ENCODE measurements around the gene PAX8. TPM values are rescaled to one million over a fixed set of nuclear protein-coding genes. Genes with fewer than 3 reads are reported as not detected.
"Not testable (repeated sequence)": the region's sequence is repeated elsewhere in the genome, so short reads cannot be mapped to it uniquely, and the experiment has no call there.

Gene PAX8
- polyA plus RNA-seq (ENCODE audit: insufficient read length in 3 of 3): 100 to 1,000 TPM; 213 to 241 (median 227) TPM

- DNase-seq (ENCODE audit: low read depth in 3 of 3, low spot score in 2 of 3): peak in 2 of 3 donors; percentile 67 to 83
These were observed at the start of gene PAX8 for GRCh38 chr2:113278742-113279139. TSS of gene PAX8 (minus strand) at chr2:113278921. CDS start at chr2:113278394, 527 bp downstream.

DNA sequence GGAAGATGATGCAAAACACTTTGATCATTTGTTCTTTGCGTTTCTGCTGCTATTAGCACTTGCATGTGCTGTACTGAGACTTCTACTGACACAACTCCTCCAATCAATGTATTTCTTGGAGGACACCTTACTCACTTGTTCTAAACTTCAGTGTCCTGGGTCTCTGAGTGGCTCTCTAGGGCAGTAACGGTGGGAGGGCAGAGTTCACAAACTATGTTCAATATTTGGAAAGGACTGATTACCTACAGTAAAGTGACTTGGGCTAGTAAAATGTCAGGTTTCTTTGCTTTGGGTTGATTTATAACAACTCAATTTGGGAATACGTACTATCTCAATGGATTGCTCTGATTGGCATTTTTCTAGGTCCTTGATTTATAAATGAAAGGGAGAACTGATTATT is 49.3 kb upstream of the PAX8 start:
- DNase-seq (ENCODE audit: low read depth in 3 of 3, low spot score in 2 of 3): no peak

DNA sequence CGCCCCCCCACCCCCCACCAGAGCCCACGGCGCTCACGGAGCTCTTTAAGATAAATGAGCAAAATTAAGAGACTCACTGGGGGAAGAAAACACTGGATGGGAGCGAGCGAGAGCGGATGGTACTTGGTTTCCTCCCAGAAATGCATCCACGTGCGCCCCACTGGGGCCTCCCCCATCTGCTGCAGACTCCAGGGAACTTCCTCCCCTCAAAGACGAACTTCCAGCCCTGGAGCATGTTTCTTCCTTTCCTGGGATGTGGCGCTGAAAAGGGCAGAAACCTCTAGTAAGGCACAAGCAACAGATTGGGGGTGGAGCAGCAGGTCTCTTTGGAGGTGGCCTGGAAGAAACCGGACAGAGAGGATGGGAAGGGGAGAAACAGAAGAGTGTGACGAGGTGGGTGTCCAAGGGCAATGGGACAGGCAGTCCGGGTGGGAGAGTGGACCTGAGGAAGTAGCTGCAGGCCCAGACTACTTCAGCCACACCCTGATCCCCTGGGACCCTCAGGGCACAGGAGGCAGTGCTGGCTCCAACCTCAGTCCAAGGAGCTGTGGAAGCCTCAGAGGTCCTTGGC is 46.5 kb upstream of the PAX8 start:
- DNase-seq (ENCODE audit: low read depth in 3 of 3, low spot score in 2 of 3): not testable (repeated sequence)

DNA sequence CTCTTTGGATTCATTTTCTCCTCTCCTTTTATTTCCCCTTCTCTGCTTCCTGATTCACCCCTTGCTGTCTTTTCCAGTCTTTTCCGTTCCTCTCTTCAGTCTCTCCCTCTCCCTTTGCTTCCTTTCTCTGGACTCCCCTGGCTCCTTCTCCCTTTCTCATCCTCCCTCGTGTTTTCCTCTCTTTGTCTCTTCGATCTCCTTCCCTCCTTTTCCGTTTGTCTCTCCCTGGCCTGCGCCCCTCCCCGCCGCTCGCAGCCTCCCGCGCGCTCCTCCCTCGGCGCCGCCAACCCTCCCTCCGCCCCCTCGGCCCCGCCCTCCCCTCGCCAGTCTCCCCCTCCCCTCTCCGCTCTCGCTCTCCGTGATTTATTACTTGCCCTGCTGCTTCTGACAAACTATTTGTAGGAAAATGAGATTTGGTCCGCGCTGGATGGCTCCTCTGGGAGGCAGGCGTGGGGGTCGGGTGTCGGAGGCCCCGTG is 46.0 kb upstream of the PAX8 start:
- peak in 2 of 3 donors; percentile 36 to 57 for DNase-seq (ENCODE audit: low read depth in 3 of 3, low spot score in 2 of 3)

DNA sequence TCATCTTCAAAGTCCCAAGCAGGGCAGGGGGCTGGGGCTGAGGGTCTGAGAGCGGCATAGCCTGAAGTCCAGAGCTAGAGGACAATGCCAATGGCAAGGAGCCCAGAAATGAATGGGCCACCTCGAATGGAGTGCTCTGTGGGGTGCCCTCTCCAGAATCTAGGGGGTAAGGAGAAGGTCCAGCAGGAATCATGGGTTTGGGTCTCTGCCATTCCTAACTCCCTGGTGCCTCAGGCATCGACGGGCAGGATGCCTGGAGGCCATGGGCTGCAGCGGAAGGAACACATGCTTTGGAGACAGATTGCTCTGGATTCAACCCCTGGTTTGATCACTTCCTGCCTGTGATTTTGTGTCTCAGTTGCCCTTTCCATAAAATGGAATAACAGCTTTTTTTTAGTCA is 44.4 kb upstream of the PAX8 start:
- not testable (repeated sequence) for DNase-seq (ENCODE audit: low read depth in 3 of 3, low spot score in 2 of 3)

GRCh38 chr2:113320106-113320505 is 41.4 kb upstream of the PAX8 start:
- not testable (repeated sequence) for DNase-seq (ENCODE audit: low read depth in 3 of 3, low spot score in 2 of 3)

- not testable (repeated sequence) for DNase-seq (ENCODE audit: low read depth in 3 of 3, low spot score in 2 of 3)
These were observed 40.2 kb upstream of the PAX8 start for GRCh38 chr2:113318941-113319340.

DNA sequence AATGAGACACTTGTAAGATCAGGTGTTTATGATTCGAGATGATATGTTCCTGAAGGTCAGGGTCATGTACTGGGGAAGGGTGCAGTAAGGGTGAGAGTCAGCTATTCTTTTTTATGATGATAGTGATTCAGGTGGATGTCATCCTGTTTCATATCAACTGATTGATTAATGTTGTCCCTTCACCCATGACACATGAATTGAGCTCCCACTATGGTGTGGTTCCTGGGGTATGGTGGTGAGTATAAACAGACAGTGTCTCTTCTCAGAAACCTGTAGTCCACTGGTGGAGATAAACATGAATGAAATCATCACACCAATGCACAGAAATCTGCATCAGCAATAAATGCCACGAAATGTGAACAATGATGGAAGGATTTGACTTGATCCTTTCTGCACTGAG is 37.4 kb upstream of the PAX8 start:
- no peak for DNase-seq (ENCODE audit: low read depth in 3 of 3, low spot score in 2 of 3)

DNA sequence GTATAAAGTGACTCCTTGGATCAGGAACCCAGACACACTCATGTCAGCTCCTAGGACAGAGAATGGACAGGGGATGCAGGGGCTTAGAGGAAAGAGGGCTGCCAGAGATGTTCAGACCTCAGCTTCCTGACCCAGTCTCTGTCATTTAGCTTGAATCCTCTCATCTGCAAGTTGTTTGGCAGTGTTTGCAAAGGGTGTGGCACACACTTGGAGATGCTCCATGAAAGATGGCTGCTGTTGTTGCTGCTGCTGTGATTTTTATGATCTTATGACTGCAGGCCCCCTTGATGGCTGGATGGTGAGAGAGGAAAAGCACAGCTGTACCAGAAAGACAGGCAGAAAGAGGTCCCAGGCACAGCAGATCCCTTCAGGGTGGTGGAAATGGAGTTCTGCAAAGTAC is 35.9 kb upstream of the PAX8 start:
- not testable (repeated sequence) for DNase-seq (ENCODE audit: low read depth in 3 of 3, low spot score in 2 of 3)

- DNase-seq (ENCODE audit: low read depth in 3 of 3, low spot score in 2 of 3): not testable (repeated sequence)
These were observed 35.5 kb upstream of the PAX8 start for GRCh38 chr2:113314176-113314575.

GRCh38 chr2:113311781-113312180 is 33.1 kb upstream of the PAX8 start:
- not testable (repeated sequence) for DNase-seq (ENCODE audit: low read depth in 3 of 3, low spot score in 2 of 3)

- not testable (repeated sequence) for DNase-seq (ENCODE audit: low read depth in 3 of 3, low spot score in 2 of 3)
These were observed 32.5 kb upstream of the PAX8 start for GRCh38 chr2:113311191-113311590.

DNA sequence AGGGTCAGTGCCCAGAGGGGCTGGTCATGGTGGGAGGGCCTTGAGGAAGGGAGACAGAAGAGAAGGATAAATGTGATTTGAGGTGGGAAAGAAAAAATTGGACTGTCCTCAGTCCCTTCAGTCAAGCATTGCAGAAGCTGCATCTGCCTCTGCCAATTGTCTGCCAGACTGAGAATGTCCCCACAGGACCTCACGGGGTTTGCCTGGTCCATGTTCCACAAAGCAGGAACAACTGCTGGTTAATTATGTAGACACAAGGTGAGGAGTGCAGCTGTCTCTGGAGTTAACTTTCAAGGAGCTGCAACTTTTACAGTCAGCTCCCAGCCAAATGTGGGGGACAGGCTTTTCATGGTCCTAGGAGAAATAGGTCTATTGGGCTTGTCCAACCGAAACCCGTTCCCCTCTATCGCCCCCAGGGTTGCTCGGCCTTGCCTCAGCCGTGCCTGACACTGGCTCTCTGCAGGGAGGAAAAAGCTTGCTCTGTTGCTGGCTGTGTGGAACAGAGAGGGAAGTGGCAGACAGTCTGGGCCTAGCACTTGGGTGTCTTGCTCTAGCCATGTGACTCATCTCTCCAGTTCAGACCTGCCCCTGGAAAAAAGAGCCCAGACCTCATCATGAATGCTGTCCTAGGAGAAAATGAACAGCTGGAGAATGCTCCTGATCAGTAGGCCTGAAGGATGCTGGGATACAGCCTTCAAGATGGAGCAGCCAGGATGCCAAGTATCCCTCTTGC is 31.1 kb upstream of the PAX8 start:
- no peak for DNase-seq (ENCODE audit: low read depth in 3 of 3, low spot score in 2 of 3)

DNA sequence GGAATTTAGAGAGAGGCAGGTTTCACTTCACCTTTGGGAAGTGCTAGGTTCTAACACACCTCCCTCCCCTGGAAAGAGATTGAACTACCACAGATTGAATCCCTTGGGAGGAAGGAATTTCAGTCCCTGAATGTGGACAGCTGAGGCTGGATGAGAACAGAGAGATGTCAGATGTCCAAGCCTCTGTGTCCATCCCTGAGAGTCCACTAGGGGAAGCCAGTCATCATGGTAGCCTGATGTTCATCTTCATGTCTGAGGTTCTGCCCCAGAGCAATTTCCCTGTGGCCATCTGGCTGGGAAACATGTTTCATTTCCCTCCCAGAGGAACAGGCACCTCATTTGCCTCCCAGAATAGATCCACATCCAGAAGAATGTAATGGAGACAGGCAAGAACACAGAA is 30.1 kb upstream of the PAX8 start:
- not testable (repeated sequence) for DNase-seq (ENCODE audit: low read depth in 3 of 3, low spot score in 2 of 3)

DNA sequence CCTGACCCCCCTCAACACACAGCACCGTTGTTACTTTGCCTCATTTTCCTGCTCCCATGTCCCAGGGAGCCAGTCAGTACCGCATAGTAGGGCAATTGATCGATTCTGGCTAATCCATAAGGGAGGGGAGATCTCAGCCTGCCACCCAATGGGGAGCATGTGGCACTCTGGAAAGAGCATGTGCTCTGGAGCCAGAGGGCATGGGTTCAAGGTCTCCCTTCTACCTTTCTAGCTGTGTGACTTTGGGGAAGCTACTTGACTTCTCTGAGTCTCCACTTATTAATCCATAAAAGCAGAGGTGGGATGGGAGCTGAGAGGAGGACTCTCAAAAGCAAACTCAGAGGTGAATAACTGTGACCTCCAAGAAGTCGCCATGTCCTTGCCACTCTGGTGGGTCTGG is 27.5 kb upstream of the PAX8 start:
- DNase-seq (ENCODE audit: low read depth in 3 of 3, low spot score in 2 of 3): not testable (repeated sequence)

- DNase-seq (ENCODE audit: low read depth in 3 of 3, low spot score in 2 of 3): not testable (repeated sequence)
These were observed 27.0 kb upstream of the PAX8 start for GRCh38 chr2:113305749-113306148.

GRCh38 chr2:113305146-113305545 is 26.4 kb upstream of the PAX8 start:
- DNase-seq (ENCODE audit: low read depth in 3 of 3, low spot score in 2 of 3): no peak

DNA sequence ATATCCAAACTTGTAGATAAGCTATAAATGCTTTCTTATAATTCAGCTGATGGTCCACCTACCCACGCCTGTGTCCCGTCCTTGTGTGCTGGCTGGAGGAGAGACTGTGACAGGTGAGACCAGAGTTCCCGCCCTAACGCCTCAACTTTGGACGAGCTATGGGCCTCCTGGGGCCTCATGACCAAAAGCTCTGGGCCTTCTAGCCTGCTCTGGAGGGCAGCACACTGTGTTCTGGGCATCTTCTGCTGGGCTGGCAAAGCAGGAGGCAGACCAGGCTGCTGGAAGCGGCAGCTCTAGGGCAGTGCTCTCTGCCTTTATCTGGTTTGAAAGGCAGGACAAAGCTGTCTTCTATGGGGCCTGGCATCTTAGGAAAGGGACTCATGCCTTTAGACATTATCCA is 26.0 kb upstream of the PAX8 start:
- DNase-seq (ENCODE audit: low read depth in 3 of 3, low spot score in 2 of 3): no peak

DNA sequence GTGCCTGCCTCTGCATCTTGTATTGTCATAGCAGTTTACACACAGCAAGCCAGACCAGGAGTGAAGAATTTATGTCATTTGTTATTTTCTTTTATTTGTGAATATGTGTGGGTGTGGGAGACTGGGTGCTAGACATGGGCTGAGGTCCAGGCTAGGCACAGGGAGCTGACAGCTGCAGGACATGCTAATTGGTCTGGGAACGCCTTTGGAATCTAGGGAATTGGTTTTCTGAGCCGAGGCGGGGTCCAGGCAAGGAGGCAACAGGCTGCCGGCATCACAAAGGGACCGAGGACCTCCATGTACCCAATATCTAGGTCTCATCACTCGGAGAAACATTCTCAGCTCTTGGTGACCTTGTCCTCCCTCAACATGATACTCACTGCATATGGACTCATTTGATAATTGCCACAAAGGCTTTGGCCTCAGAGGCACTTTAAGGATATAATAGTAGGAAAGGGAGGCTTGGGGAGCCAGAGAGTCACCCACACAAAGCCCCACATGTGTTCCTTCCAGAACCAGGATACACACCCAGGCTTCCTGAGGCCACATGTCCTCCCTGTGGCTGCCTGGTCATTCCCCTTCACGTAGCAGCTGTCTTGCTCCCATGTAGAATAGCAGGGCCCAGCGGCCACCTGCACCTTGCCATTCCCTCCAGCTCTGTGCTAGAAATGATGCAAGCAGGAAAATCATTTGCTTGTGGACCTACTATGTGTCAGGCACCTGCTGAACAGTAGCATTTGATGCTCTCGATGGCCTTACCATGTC is 23.7 kb upstream of the PAX8 start:
- not testable (repeated sequence) for DNase-seq (ENCODE audit: low read depth in 3 of 3, low spot score in 2 of 3)

- DNase-seq (ENCODE audit: low read depth in 3 of 3, low spot score in 2 of 3): no peak
These were observed 21.6 kb upstream of the PAX8 start for GRCh38 chr2:113300281-113300680.

DNA sequence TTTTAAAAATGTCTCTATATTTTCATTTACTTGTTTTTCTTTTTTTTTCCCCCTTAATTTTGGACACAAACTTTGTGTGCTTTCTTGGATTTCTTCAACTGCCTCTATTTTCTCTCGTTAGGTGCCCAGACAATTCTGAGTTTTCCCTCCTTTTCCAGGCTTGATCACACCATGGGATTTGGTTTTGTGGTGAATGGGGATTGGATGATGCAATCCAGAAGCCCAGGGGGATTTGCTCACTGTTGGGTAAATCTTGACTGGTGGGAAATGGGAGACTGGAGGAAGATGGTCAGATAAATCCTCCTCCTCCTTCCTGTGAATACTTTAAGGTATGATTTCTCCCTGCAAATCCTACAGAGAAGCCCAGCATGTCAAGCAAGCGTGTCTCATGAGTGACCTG is 19.5 kb upstream of the PAX8 start:
- DNase-seq (ENCODE audit: low read depth in 3 of 3, low spot score in 2 of 3): no peak

All from right renal cortex interstitium (tissue), 3 donors.